ENCODE measurements around the gene C11orf21. TPM values are rescaled to one million over a fixed set of nuclear protein-coding genes. Genes with fewer than 3 reads are reported as not detected.

Gene C11orf21
- polyA plus RNA-seq, 1 donor (not counting 4 experiments of a cell fraction or from before 2014, with no cell fraction given) = not detected

DNA sequence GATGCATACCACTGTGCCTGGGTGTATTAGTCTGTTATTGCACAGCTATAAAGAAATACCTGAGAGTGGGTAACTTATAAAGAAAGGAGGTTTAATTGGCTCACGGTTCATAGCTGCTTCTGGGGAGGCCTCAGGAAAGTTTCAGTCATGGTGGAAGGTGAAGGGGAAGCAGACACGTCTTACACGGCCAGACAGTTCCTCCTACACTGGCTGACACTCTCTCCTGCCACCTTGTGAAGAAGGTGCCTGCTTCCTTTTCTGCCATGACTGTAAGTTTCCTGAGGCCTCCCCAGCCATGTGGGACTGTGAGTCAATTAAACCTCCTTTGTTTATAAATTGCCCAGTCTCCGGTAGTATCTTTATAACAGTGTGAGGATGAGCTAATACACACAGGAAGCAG, 41.8 kb upstream of the C11orf21 start:
- Histone ChIP-seq H3K4me3 (ENCODE audit: control insufficient read depth in 2 of 3, extremely low read depth in 1 of 3, insufficient read depth in 2 of 3, low read depth in 1 of 3, low read length in 3 of 3) (no peak overlapping the region), H3K36me3 (ENCODE audit: control insufficient read depth in 2 of 2, extremely low read depth in 1 of 2, insufficient read depth in 2 of 2, low read length in 2 of 2) (no peaks in the 10 kb centered on the region), H3K4me2 (ENCODE audit: control insufficient read depth, extremely low read depth, insufficient read depth, low read depth, low read length) (no peak overlapping the region), H3K27me3 (ENCODE audit: control insufficient read depth, extremely low read depth, insufficient read depth, low read length) (no peaks in the 10 kb centered on the region), H3K9me3 (ENCODE audit: control insufficient read depth, low read depth, low read length) (no peaks in the 10 kb centered on the region), H4K20me1 (ENCODE audit: control insufficient read depth, extremely low read depth, insufficient read depth, low read length) (no peaks in the 10 kb centered on the region), H3K9ac (ENCODE audit: control insufficient read depth, extremely low read depth, insufficient read depth, low read length) (no peak overlapping the region), H3K79me2 (ENCODE audit: control insufficient read depth, insufficient read depth, low read length) (no peaks in the 10 kb centered on the region), H3K27ac (ENCODE audit: control insufficient read depth, insufficient read depth, low read length) (no peak overlapping the region), H3K4me1 (ENCODE audit: control insufficient read depth, extremely low read depth, insufficient read depth, low read length) (no peaks in the 10 kb centered on the region), H3K9me1 (ENCODE audit: control insufficient read depth, extremely low read depth, insufficient read depth, low read length) (no peaks in the 10 kb centered on the region), H2AFZ (ENCODE audit: control insufficient read depth, low read length) (no peak overlapping the region)
- DNase-seq (ENCODE audit: low read depth, low spot score) (no peak), FAIRE-seq (no peak)
- TF ChIP-seq, protein P1, sequence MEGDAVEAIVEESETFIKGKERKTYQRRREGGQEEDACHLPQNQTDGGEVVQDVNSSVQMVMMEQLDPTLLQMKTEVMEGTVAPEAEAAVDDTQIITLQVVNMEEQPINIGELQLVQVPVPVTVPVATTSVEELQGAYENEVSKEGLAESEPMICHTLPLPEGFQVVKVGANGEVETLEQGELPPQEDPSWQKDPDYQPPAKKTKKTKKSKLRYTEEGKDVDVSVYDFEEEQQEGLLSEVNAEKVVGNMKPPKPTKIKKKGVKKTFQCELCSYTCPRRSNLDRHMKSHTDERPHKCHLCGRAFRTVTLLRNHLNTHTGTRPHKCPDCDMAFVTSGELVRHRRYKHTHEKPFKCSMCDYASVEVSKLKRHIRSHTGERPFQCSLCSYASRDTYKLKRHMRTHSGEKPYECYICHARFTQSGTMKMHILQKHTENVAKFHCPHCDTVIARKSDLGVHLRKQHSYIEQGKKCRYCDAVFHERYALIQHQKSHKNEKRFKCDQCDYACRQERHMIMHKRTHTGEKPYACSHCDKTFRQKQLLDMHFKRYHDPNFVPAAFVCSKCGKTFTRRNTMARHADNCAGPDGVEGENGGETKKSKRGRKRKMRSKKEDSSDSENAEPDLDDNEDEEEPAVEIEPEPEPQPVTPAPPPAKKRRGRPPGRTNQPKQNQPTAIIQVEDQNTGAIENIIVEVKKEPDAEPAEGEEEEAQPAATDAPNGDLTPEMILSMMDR (optimal IDR thresholded peaks at IDR 0.05 in 1 of 3, IDR thresholded peaks at IDR 0.05 in 1 of 3, conservative IDR thresholded peaks at IDR 0.05 in 1 of 3; ENCODE audit: extremely low read depth in 1 of 3, insufficient read depth in 2 of 3, low read length in 3 of 3) = no peak
- no peak for TF ChIP-seq EZH2 (IDR thresholded peaks at IDR 0.05; ENCODE audit: low read length)
- dilution Hi-C loops (cut with MboI; ENCODE audit: extremely low pct_ligation_motif_present, low sequenced_read_pairs) = no loop called here

DNA sequence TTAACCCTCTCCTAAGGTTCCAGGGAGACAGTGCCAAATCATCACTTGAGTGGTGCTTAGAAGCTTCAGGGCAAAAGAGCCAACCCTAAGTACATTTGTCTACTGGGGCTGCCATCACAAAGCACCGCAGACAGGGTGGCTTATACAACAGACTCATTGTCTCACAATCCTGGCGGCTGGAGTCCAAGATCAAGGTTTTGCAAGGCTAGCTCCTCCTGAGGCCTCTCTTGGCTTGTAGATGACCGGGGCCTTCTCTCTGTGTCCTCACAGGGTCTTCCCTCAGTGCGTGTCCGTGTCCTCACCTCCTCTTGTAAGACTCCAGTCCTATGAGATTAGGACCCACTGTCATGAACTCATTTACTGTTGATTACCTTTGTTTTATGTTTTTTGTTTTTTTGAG, 41.3 kb upstream of the C11orf21 start:
- Histone ChIP-seq H3K27me3 (ENCODE audit: control insufficient read depth, extremely low read depth, insufficient read depth, low read length) (no peaks in the 10 kb centered on the region), H3K9ac (ENCODE audit: control insufficient read depth, extremely low read depth, insufficient read depth, low read length) (no peak overlapping the region), H3K79me2 (ENCODE audit: control insufficient read depth, insufficient read depth, low read length) (no peaks in the 10 kb centered on the region), H2AFZ (ENCODE audit: control insufficient read depth, low read length) (no peak overlapping the region), H4K20me1 (ENCODE audit: control insufficient read depth, extremely low read depth, insufficient read depth, low read length) (no peaks in the 10 kb centered on the region), H3K4me3 (ENCODE audit: control insufficient read depth in 2 of 3, extremely low read depth in 1 of 3, insufficient read depth in 2 of 3, low read depth in 1 of 3, low read length in 3 of 3) (no peak overlapping the region), H3K4me2 (ENCODE audit: control insufficient read depth, extremely low read depth, insufficient read depth, low read depth, low read length) (no peak overlapping the region), H3K36me3 (ENCODE audit: control insufficient read depth in 2 of 2, extremely low read depth in 1 of 2, insufficient read depth in 2 of 2, low read length in 2 of 2) (no peaks in the 10 kb centered on the region), H3K9me3 (ENCODE audit: control insufficient read depth, low read depth, low read length) (no peaks in the 10 kb centered on the region), H3K4me1 (ENCODE audit: control insufficient read depth, extremely low read depth, insufficient read depth, low read length) (no peaks in the 10 kb centered on the region), H3K27ac (ENCODE audit: control insufficient read depth, insufficient read depth, low read length) (no peak overlapping the region), H3K9me1 (ENCODE audit: control insufficient read depth, extremely low read depth, insufficient read depth, low read length) (no peaks in the 10 kb centered on the region)
- FAIRE-seq (no peak), DNase-seq (ENCODE audit: low read depth, low spot score) (no peak)
- dilution Hi-C loops (cut with MboI; ENCODE audit: extremely low pct_ligation_motif_present, low sequenced_read_pairs) = no loop called here
- TF ChIP-seq, protein P1 (optimal IDR thresholded peaks at IDR 0.05 in 1 of 3, IDR thresholded peaks at IDR 0.05 in 1 of 3, conservative IDR thresholded peaks at IDR 0.05 in 1 of 3; ENCODE audit: extremely low read depth in 1 of 3, insufficient read depth in 2 of 3, low read length in 3 of 3) = no peak
- TF ChIP-seq EZH2 (IDR thresholded peaks at IDR 0.05; ENCODE audit: low read length) = no peak
